Measurements from ENCODE around the gene GALNT17.

DNA sequence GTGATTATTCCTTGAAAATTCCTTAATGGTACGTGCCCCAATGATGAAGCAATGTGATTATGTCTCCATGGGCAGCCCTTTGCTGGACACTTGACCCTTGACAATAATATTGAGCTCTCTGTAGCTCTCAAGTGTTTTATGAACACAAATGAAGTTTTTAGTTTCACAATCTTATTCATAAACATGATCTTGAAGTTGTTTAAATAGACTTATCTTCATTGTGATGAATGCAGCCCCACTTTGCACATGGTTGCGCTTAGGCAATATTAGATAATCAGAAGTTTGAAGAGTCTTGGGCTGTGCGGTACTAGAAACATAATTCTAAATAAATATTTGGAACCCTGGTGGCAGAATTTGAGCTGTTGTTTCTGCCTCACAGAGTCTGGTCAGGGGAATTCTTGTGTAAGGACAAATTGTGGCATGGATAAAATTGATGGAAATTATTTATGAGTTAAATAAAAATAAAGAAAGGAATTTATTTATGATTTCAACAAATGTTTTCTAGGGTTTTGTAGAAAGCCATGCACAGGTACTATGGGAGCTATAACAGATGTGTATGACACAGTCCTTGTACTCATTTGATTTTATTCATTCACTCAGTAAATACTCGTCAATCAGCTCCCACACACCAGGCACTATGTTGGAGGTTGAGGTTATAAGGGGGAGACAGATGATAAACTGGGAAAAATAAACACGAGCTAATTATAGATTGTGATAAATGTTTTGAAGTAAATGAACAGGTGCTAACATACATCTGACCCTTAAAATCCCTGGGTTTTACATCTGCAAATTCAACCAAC, 217.9 kb downstream of the GALNT17 start:
- TF ChIP-seq POLR2AphosphoS5 (IDR thresholded peaks at IDR 0.05; ENCODE audit: borderline replicate concordance, low read depth, low read length): no peak
- TF ChIP-seq EZH2 (IDR thresholded peaks at IDR 0.05): no peak
- TF ChIP-seq FOXP2 (optimal IDR thresholded peaks at IDR 0.05; ENCODE audit: control extremely low read depth, extremely low read length, insufficient read depth): no peak
